ENCODE measurements around the gene ACP7.
"Not testable (repeated sequence)": the region's sequence is repeated elsewhere in the genome, so short reads cannot be mapped to it uniquely, and the experiment has no call there.

The ACP7 gene, protein sequence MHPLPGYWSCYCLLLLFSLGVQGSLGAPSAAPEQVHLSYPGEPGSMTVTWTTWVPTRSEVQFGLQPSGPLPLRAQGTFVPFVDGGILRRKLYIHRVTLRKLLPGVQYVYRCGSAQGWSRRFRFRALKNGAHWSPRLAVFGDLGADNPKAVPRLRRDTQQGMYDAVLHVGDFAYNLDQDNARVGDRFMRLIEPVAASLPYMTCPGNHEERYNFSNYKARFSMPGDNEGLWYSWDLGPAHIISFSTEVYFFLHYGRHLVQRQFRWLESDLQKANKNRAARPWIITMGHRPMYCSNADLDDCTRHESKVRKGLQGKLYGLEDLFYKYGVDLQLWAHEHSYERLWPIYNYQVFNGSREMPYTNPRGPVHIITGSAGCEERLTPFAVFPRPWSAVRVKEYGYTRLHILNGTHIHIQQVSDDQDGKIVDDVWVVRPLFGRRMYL

DNA sequence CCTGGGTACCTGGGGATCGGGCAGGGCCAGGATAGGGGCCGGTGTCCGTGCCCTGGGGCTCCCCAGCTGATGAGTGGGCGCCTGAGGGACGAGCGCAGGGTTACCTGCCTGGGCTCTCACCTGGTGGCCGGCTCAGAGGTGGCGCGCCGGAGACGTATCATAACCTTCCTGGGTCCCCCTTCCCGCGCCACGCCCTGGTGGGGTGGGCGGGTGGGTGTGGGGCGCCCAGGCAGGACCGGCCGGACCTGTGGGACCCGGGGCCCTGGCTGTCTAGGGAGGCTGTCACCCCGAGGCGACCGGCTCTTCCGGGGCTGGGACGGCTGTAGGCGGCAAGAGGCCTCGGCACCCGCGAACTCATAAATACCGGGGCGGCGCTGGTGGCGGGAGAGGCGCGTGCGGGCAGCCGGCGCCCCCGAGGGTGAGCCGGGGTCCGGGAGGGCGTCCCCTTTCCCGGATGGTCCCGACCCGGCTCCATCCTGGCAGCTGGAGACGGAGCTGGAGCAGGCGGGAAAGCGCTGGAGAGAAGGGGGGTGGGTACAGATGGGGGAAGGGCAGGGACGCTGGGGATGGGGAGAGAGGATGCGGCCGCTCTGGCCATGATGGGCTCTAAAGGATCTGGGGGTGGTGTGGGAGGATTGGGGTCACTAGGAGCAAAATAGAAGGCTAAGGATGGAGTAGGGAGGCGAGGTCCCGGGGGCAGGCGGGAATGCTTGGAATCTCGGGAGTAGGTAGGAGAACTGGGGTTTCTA lies at the start of gene ACP7:
TSS of gene ACP7 (plus strand) at position 386 of the 749 bp plus-strand sequence. CDS start 902 bp downstream, outside the sequence.
- DNase-seq (ENCODE audit: low read depth), result no peak

DNA sequence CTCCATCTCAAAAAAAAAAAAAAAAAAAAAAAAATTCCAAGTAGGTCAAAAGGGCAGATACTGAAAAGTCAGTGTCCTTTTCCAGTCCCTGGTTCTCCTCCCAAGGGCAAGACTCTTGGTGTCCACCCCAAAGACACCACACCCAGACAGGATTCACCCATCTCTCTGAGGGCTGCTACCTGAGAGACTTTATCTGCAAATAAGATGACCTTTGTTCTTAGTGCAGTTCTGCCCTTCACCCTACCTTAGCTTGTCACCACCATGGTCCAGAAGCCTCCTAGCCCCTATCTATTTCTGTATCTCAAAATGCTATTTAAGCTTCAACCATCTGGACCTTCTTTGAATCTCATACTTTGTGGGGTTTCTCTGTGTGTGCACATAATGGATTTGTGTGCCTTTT lies 47.6 kb upstream of the ACP7 start:
- DNase-seq (ENCODE audit: low read depth), result no peak

DNA sequence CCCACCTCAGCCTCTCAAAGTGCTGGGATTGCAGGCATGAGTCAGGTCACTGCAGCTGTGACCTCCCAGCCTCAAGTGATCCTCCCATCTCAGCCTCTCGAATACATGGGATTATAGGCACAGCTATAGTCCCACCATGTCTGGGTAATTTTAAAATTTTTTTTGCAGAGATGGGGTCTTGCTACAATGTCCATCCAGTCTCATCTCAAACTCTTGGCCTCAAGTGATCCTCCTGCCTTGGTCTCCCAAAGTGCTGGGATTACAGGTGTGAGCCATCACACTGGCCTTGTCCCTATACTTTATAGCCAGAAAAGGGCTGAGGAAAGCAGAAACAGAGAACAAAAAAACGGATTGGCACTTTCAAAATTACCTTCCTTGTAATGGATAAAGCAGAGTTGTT lies 47.0 kb upstream of the ACP7 start:
- no peak for DNase-seq (ENCODE audit: low read depth)

DNA sequence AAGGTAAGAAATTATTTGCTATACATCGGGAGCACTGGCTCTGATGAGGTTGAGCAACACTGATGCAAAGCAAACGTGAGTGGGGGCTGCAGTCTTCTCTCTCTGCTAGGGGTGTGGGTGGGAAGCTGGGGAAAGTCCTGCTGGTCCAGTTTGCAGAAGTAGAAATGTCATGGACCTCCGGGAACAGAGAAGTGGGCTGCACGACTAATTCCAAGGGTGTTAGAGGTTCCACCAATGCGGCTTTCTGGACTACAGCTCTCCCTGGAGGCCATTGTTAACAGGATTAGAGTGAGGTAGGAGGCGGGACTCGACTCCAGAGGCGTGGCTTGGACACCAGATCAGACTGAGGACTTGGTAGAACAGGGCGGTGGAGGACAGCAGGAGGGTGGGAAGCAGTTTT lies 46.1 kb upstream of the ACP7 start:
- peak; percentile 58 for DNase-seq (ENCODE audit: low read depth)

DNA sequence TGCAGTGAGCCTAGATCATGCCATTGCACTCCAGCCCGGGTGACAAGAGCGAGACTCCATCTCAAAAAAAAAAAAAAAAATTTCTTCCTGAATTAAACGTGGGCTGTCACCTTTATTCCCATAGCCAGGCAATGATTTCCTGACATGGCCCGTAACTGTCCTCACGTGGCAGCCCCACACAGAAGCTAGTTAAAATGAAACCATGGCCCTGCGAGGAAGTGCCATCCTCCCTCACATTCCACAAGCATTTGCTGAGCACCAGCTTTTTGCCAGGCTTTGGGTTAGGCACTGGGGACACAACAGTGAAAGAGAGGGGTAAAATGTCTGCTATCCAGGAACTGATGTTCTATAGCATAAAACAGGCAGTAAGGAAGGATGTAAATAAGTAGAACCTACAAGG lies 38.7 kb upstream of the ACP7 start:
- DNase-seq (ENCODE audit: low read depth), result no peak

DNA sequence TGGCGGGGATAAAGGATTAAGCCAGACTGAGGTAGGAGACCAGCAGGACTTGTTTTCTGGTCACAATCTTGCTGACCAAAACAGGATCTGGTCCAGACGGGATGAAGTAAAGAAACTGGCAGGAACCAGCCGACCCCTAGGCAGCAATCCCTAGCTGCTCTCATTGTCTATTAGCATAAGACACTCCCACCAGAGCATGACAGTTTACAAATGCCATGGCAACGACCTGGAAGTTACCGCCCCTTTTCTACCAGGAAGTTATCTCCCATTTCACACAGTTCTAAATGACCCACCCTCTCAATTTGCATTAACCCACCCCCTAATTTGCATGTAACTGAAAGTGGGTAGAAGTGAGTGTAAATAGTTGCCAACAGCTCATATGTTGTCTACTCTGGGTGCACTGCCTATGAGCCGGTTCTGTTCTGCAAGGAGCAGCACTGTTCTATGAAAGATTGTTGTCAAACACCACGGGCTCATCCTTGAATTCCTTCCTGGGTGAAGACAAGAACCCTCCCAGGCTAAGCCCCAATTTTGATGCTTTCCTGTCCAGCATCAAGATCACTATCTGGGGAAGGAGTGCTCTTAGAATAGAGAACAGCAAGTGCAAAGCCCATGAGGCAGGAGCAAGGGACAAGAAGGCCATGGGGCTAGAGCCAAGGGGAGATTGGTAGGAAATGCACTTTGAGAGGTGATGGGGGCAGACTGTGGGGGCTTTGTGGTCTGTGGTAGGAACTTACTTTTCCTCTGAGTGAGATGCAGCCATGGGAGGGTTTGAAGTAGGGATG lies 37.9 kb upstream of the ACP7 start:
- peak; percentile 41 for DNase-seq (ENCODE audit: low read depth)

DNA sequence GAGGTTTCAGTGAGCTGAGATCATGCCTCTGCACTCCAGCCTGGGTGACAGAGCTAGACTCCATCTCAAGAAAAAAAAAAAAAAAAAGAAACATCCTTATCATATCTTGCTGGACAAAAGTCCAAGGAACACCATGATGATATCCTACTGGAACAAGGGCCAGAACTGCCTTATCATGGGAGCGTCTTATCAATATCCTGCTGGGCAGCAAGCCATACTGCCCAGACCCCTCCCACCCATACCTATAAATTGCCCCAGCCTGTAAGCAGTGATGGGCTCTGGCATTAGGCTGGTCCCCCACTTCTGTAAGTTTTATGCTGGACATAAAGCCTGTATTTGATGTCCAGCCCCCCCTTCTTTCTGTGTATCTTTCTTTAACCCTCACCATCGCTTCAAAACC lies 37.1 kb upstream of the ACP7 start:
- DNase-seq (ENCODE audit: low read depth), result no peak

DNA sequence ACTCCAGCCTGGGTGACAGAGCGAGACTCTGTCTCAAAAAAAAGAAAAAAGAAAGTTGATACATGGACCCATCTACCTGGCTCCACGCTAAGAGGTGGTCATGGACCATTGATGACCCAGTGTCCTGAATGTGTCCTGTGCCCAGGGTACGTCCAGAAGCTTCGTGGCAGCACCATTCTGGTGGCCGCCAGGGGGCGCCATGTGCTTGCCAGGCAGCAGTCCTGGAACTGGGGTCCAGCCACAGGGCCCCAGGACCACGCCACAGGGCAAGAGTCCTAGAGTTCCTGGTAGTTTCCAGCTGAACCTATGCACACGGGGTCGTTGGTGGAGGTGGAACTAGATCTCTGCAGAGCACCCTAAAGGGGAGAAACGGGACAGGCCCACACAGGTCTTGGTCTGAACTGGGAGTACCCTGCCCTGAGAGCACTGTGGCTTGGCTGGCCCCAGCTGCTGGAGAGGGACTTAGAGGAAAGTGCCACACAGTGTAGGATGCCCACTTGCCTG lies 31.9 kb upstream of the ACP7 start:
- DNase-seq (ENCODE audit: low read depth), result peak; percentile 43

DNA sequence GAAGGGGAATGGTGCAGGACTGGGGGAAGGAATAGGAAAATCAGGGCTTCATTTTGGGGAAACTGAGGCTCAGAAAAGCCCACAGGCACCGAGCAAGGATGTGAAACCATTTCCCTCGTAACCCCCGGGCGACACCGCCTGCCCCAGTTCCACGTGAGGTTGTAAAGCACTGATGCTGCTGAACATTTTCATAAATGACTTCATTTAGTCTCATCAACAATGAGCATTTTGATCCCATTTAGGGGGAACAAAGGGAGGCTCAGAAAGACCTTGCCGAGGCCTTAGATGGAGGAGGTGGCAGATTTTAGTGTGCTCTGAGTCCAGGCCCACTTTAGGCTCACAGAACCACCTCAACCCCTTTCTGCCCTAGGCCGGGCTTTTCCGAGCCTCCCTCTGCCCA lies 31.3 kb upstream of the ACP7 start:
- no peak for DNase-seq (ENCODE audit: low read depth)

DNA sequence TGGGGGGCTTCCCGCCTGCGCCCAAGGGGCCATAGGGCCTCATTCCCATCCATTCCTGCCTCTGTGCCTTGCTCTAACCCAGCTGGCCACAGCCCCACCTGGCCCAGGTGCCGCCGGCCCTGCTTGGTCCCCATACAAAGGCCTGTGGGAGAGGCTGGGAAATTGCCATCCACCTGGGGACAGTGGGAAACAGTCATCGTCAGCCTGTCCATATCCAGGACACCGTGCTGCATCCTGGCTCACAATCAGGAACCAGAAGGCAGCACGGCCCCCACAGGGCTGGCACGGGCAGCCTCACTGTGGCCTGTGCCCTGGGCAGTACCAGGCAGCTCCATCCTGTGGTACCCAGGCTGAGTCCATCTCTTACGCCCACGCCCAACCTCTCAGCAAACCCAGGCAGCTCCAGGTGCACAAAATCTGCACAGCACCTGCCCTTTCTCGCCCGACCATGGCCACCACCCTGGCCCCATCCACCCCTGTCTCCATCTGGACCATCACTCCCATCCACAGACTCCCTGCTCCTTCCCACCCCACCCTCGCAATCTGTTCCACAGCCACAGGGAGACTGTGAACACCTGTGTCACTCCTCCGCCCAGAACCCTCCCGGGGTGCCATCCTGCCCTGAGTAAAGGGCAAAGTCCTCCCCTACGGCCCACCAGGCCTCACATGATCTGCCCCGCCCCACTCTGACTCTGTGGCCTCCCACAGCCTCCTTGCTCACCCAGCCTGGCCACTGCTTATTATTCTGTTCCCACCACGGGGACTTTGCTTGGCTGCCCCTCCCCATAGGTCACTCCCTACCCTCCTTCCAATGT lies 30.7 kb upstream of the ACP7 start:
- DNase-seq (ENCODE audit: low read depth), result no peak

DNA sequence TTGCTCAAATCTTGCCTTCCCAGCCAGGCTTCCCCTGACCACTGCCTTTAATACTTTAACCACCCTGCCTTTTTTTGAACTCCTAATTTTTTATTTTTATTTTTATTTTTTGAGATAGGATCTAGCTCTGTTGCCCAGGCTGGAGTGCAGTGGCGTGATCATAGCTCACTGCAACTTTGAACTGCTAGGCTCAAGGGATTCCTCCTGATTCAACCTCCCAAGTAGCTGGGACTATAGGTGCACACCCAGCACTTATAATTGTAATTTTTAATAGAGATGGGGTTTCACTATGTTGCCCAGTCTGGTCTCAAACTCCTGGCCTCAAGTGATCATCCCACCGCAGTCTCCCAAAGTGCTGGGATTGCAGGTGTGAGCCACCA lies 30.1 kb upstream of the ACP7 start:
- DNase-seq (ENCODE audit: low read depth), result no peak

DNA sequence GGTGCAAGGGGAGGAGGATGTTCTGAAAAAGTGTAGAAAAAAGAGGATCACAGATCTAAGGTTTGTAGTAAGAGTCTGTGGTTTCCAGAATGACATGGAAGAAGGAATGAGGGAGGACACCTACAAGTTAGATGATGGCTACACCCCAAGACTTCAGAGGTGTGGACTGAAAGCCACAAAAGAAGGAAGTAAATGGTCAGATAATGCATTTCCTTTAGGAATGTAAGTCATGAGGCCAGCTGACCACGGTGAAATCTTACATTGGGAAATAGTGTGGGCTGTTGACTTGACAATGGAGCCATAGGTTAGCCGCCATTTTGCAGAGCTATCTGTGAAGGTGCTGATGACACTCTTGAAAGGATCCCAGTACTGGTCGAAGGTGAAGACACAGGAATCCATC lies 26.6 kb upstream of the ACP7 start:
- peak; percentile 70 for DNase-seq (ENCODE audit: low read depth)

DNA sequence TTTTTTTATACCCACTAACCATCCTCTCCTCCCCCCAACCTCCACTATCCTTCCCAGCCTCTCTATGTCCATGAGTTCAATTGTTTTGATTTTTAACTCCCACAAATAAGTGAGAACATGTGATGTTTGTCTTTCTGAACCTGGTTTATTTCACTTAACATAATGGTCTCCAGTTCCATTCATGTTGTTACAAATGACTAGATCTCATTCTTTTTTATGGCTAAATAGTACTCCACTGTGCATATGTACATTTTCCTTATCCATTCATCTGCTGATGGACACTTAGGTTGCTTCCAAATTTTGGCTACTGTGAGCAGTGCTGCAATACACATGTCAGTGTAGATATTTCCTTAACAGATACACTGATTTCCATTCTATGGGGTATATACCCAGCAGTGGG lies 24.9 kb upstream of the ACP7 start:
- DNase-seq (ENCODE audit: low read depth), result no peak

DNA sequence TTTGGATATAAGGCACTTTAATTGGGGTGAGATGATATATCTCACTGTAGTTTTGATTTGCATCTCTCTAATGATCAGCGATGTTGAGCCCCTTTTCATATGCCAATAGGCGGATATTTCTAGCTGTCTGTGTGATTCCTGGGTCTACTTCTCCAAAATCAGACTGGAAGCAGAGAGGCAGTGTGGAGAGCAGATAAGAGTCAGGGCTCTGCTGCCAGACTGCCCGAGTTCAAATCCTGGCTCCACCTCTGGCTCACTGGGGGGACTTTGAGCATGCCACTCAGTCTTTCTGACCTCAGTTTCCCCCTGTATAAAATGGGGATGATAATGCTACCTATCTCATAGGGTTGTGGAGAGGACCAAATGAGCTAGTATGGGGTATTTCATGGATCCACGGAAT lies 24.0 kb upstream of the ACP7 start:
- no peak for DNase-seq (ENCODE audit: low read depth)

DNA sequence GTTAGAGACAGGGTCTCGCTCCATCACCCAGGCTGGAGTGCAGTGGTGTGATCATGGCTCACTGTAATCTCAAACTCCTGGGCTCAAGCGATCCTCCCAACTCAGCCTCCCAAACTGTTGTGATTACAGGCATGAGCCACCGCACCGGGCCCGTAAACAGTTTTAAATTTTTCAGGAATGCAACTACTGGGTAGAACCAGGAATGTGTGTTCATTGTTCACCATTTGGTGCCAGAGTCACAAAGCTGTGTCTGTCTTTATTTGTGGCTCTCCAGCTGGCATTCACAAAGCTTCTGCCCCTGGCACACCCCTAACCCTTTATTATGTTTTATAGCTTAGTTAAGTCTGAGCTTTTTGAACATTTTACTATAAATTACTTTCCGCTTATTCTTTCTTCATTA lies 19.8 kb upstream of the ACP7 start:
- no peak for DNase-seq (ENCODE audit: low read depth)

DNA sequence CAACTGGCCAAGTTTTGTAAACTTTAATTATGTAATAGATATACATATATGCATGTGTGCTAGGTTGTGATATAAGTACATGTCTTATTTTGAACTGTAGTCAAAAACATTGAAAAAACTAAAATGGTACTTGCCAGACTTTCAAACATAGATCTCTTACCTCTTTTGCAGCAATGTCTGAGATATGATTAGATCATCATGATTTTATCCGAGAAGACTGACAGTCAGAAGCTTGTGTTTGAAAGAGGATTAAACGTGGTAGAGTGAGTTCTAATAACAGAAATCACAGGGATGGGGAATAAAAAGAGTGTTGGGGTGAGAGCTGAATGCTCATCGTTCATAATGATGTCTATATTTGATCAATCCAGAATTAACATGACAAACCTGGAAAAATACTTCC lies 18.2 kb upstream of the ACP7 start:
- DNase-seq (ENCODE audit: low read depth), result no peak

DNA sequence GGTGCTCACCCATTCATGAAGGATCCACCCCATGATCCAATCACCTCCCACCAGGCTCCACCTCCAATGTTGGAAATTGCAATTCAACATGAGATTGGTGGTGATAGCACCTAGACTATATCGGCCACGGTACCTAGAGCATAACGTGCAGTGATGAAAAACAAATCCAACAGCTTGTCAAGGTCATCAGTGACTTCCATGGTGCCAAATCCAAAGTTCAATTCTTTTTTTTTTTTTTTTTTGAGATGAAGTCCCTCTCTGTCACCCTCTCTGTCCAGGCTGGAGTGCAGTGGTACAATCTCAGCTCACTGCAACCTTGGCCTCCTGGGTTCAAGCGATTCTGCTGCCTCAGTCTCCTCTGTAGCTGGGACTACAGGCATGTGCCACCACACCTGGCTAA lies 17.1 kb upstream of the ACP7 start:
- DNase-seq (ENCODE audit: low read depth), result no peak

DNA sequence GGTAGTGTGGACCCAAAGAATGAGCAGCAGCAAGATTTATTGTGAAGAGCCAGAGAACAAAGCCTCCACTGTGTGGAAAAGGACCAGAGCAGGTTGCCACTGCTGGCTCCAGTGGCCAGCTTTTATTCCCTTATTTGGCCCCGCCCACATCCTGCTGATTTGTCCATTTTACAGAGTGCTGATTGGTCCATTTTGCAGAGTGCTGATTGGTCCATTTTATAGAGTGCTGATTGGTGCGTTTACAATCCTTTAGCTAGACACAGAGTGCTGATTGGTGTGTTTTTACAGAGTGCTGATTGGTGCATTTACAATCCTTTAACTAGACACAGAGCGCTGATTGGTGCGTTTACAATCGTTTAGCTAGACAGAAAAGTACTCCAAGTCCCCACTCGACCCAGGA lies 15.9 kb upstream of the ACP7 start:
- not testable (repeated sequence) for DNase-seq (ENCODE audit: low read depth)

DNA sequence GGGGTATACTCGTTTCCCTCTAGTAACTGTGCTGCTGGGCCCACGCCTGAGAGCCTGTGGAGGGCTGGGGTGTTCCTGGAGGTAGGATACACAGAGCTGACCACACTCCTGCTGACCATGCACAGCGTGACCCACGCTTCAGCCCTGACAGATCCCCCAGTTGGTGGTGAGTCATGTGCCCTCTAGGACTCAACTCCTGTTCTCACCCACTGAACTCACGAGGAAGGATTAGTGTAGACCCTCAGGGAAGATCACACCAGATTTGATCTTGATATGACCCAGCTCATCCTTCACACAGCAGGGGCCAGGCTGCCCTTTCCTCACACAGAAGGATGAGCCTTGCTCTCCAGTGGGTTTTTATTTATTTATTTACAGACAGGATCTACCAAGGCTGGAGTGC lies 13.3 kb upstream of the ACP7 start:
- peak; percentile 68 for DNase-seq (ENCODE audit: low read depth)

DNA sequence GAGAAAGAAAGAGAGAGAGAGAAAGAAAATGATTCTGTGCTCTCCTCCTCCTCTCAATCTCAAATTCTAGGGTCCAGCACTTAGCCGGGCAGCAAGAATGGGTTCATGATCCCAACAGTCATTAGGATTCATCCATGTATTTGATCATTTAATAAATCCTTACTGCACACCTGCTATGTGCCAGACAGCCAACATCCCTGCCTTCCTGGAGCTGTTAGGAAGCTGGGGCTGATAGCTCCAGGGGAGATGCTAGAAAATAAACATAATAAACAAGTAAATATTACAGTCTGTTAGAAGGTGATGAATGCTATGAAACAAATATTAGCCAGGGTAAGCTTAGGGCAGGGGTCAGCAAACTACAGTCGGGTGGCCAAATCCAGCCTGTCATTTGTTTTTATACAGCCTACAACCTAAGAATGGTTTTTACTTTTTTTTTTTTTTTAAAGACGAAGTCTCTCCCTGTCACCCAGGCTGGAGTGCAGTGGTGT lies 9.9 kb upstream of the ACP7 start:
- no peak for DNase-seq (ENCODE audit: low read depth)

DNA sequence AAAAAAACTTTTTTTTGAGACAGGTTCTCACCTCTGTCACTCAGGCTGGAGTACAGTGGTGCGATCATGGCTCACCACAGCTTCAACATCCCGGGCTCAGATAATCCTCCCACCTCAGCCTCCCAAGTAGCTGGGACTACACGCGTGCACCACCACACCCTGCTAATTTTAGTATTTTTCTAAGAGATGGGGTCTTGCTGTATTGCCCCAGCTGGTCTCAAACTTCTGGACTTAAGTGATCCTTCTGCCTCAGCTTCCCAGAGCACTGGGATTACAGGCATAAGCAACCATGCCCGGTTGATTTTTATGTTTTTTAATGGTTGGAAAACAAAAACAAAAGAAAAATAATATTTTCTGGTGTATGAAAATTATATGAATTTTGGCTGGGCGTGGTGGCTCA lies 9.2 kb upstream of the ACP7 start:
- DNase-seq (ENCODE audit: low read depth), result no peak

DNA sequence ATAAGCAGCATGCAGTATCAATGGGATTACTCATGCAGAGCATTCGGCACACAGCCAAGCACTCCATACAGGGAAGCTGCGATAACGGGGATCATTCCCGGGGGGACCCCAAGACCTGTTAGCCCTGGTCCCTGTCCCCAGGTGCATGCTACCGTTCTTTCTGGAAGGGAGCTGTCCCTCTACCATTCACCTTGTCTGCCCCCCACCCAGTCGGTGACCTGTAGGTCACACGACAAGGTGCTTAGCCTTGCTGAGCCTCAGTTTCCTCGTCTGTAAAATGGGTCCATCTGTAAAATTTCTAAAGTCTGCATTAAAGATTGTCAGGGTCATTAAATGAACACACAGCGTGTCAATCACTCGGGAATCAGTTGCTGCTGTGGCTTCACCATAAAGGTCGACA lies 6.8 kb upstream of the ACP7 start:
- no peak for DNase-seq (ENCODE audit: low read depth)
